MM.1S (cell line): ENCODE data around the gene WDR31.

Experiments
- CTCF ChIP-seq: fragments of 300-600 bp; sonication (generic); IDR thresholded peaks from 2 replicates; pipeline ENCODE4 v1.5.1; 2016; ENCODE audit warnings: antibody characterized with exemption, low read length, mixed read lengths
- EZH2 ChIP-seq: fragments of 300-600 bp; sonication (generic); optimal IDR thresholded peaks from 2 replicates; pipeline ENCODE3; 2017; ENCODE audit warnings: low read depth, mild to moderate bottlenecking, antibody characterized with exemption, low read length, mixed read lengths

GRCh38 chr9:113293285-113293878 lies 46.7 kb downstream of the WDR31 start:
- TF ChIP-seq CTCF (no peak), EZH2 (no peak)
